Lower lobe of right lung (tissue), 2 donors: Measurements from ENCODE around the gene TRIP13. TPM values are rescaled to one million over a fixed set of nuclear protein-coding genes. Genes with fewer than 3 reads are reported as not detected.

Experiments used
- ATAC-seq, 2 donors: fragments of 200-7000 bp; cut with Tn5 transposase; one replicate each; pipeline ENCODE4 v1.9.1; 2020 to 2022; ENCODE audit warnings: mild to moderate bottlenecking in 2 of 2, moderate library complexity in 2 of 2
- DNase-seq: peaks from one replicate; pipeline ENCODE4 v3.0.0-alpha.2; 2020
- H3K27ac ChIP-seq: fragments of 200-600 bp; one replicate; pipeline ENCODE4 v1.8.0; 2022
- H3K27me3 ChIP-seq: fragments of 200-600 bp; one replicate; pipeline ENCODE4 v1.8.0; 2022; ENCODE audit warnings: low read depth
- H3K36me3 ChIP-seq: fragments of 200-600 bp; one replicate; pipeline ENCODE4 v1.8.0; 2022; ENCODE audit warnings: mild to moderate bottlenecking
- H3K4me1 ChIP-seq: fragments of 200-600 bp; one replicate; pipeline ENCODE4 v1.8.0; 2022
- H3K4me3 ChIP-seq: fragments of 200-600 bp; one replicate; pipeline ENCODE4 v1.8.0; 2022; ENCODE audit warnings: mild to moderate bottlenecking
- H3K9me3 ChIP-seq: fragments of 200-600 bp; one replicate; pipeline ENCODE4 v1.8.0; 2022
- CTCF ChIP-seq: fragments of 200-600 bp; IDR thresholded peaks from one replicate; pipeline ENCODE4 v1.8.0; 2022; ENCODE audit warnings: antibody characterized with exemption, mild to moderate bottlenecking
- intact Hi-C: fragments of 100-400 bp; cut with DNase I; formaldehyde crosslinking; loops from one replicate; pipeline ENCODE4 v1.11.0; 2022
- total RNA-seq: library from RNA; stranded (reverse); fragmentation: NEBNext Ultra II Directional; extraction: Animal tissue kit (Norgen Biotek cat#: 25700); gene quantifications from one replicate; pipeline ENCODE4 v1.2.1, GENCODE V29; 2021
- donor health status: DM: no; HTN: yes; CAD: no; lungs with severe emphysema.

The TRIP13 gene
- total RNA-seq, 1 donor from 2014 or later = 1.0 TPM

DNA sequence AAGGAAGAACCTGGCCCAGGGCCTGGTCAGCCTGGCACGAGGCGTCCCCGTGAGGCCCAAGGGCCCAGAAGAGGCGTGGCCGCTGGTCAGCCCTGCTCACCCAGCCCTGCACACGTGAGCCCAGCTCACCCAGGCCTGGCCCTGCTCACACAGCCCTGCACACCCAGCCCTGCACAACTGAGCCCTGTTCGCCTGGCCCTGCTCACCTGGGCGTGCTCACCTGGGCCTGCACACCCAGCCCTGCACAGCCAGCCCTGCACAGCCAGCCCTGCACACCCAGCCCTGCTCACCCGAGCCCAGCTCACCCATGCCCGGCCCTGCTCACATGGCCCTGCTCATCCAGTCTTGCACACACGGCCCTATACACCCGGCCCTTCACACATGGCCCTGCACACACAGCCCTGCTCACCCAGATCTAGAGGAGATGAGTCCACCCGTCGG is 44.0 kb upstream of the TRIP13 start:
- peaks cover 10% of the 10 kb centered on the region for H3K4me1 ChIP-seq
- TF ChIP-seq CTCF = no peak
- H3K4me3 ChIP-seq = no peak overlapping the region
- no peak overlapping the region for H3K27ac ChIP-seq
- DNase-seq (peak; percentile 45), ATAC-seq (no peak)
- H3K36me3 ChIP-seq = no peaks in the 10 kb centered on the region
- H3K27me3 ChIP-seq = peaks cover 8% of the 10 kb centered on the region
- intact Hi-C loops = no loop called here
- H3K9me3 ChIP-seq = no peaks in the 10 kb centered on the region

DNA sequence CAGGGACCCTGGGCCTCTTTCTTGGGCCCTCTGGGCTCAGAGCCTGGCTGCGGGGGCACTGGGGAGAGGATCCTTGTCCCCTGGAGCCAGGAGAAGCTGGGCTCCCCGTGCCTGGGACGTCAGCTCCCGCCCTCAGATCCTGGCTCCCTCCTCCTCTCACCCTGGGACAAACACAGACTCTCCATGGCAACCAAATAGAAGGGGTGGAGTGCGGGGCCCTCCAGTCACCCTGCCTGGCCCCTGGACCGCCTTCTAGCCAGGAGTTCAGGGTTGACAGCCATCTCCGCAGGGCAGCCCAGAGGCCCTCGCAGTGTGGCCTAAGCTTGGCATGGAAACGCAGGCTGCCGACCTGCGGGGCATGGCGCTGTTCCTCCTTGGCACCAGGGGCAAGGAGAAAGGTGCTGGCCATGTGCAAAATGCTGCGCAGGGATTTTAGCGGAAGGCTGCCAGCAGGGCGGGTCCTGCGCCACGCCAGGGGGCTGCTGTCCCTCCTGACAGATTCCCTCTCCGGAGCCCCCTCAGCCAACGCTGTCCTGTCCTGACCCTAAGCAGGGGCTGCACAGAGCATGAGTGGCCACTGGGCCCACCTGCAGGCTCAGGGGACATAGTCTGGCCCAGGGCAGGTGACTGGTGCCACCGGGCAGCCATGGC is 42.9 kb upstream of the TRIP13 start:
- H3K36me3 ChIP-seq = no peaks in the 10 kb centered on the region
- peak overlapping the region; percentile 21 for H3K27ac ChIP-seq
- H3K4me3 ChIP-seq = peak overlapping the region; percentile 43
- peaks cover 8% of the 10 kb centered on the region for H3K27me3 ChIP-seq
- peaks cover 10% of the 10 kb centered on the region for H3K4me1 ChIP-seq
- intact Hi-C loops = no loop called here
- H3K9me3 ChIP-seq = no peaks in the 10 kb centered on the region
- ATAC-seq (peak; percentile 84 to 86), DNase-seq (peak; percentile 58)
- TF ChIP-seq CTCF = no peak

- peak within 1 kb of the TSS; percentile 21 for H3K27ac ChIP-seq
- H3K36me3 ChIP-seq = no peaks in the 10 kb centered on the region
- H3K4me1 ChIP-seq = peaks cover 10% of the 10 kb centered on the region
- no peaks in the 10 kb centered on the region for H3K9me3 ChIP-seq
- intact Hi-C loops = no loop called here
- DNase-seq (peak; percentile 83), ATAC-seq (peak; percentile 87 to 89)
- TF ChIP-seq CTCF = no peak
- H3K4me3 ChIP-seq = peak within 1 kb of the TSS; percentile 43
- peaks cover 8% of the 10 kb centered on the region for H3K27me3 ChIP-seq
These were observed 42.1 kb upstream of the TRIP13 start, which contains the start of gene ZDHHC11 for GRCh38 chr5:850511-851006. TSS of gene ZDHHC11 (minus strand) at chr5:850986. CDS start at chr5:850602, 384 bp downstream.

GRCh38 chr5:851076-851475 is 41.6 kb upstream of the TRIP13 start:
- intact Hi-C loops = no loop called here
- ATAC-seq (no peak), DNase-seq (peak; percentile 37)
- H3K9me3 ChIP-seq = no peaks in the 10 kb centered on the region
- H3K27ac ChIP-seq = no peak overlapping the region
- TF ChIP-seq CTCF = no peak
- H3K4me3 ChIP-seq = no peak overlapping the region
- H3K27me3 ChIP-seq = peaks cover 8% of the 10 kb centered on the region
- no peaks in the 10 kb centered on the region for H3K36me3 ChIP-seq
- H3K4me1 ChIP-seq = peaks cover 10% of the 10 kb centered on the region

GRCh38 chr5:851553-851952 is 41.1 kb upstream of the TRIP13 start:
- peaks cover 8% of the 10 kb centered on the region for H3K27me3 ChIP-seq

More at GRCh38 chr5:851553-851952, 41.1 kb upstream of the TRIP13 start:
- no peak for ATAC-seq
- no peaks in the 10 kb centered on the region for H3K9me3 ChIP-seq
- no peak overlapping the region for H3K27ac ChIP-seq
- no peak overlapping the region for H3K4me3 ChIP-seq
- no peak for TF ChIP-seq CTCF
- H3K4me1 ChIP-seq = peaks cover 10% of the 10 kb centered on the region
- H3K36me3 ChIP-seq = no peaks in the 10 kb centered on the region
- DNase-seq = peak; percentile 33
- intact Hi-C loops = no loop called here
